GM15510 (cell line): ENCODE data around the gene UBP1.

ENCODE experiments used
- POLR2A ChIP-seq: IDR thresholded peaks from 3 replicates; pipeline ENCODE4 v1.6.1; 2011; ENCODE audit warnings: borderline replicate concordance; ENCODE audit not compliant: insufficient read length; ENCODE audit errors: extremely low read depth

Gene UBP1

GRCh38 chr3:33380653-33381052 lies 59.6 kb downstream of the UBP1 start:
- no peak for TF ChIP-seq POLR2A

- TF ChIP-seq POLR2A = no peak
Observed at GRCh38 chr3:33377931-33378330, 62.3 kb downstream of the UBP1 start.

- TF ChIP-seq POLR2A = no peak
Observed at GRCh38 chr3:33377489-33377888, 62.7 kb downstream of the UBP1 start.

GRCh38 chr3:33373082-33373437 lies 67.1 kb downstream of the UBP1 start:
- no peak for TF ChIP-seq POLR2A

- no peak for TF ChIP-seq POLR2A
Observed at GRCh38 chr3:33372218-33373081, 67.8 kb downstream of the UBP1 start.

GRCh38 chr3:33364531-33365128 lies 75.6 kb downstream of the UBP1 start:
- no peak for TF ChIP-seq POLR2A

GRCh38 chr3:33364060-33364459 lies 76.1 kb downstream of the UBP1 start:
- no peak for TF ChIP-seq POLR2A

GRCh38 chr3:33363113-33363800 lies 76.9 kb downstream of the UBP1 start:
- no peak for TF ChIP-seq POLR2A

GRCh38 chr3:33360136-33360825 lies 79.9 kb downstream of the UBP1 start:
- TF ChIP-seq POLR2A = no peak

GRCh38 chr3:33358172-33358781 lies 81.9 kb downstream of the UBP1 start:
- no peak for TF ChIP-seq POLR2A

- TF ChIP-seq POLR2A = no peak
Observed at GRCh38 chr3:33355611-33356010, 84.6 kb downstream of the UBP1 start.

GRCh38 chr3:33339758-33340157 lies 100.4 kb downstream of the UBP1 start:
- no peak for TF ChIP-seq POLR2A
